ENCODE measurements around the gene DOK4.

The DOK4 gene

DNA sequence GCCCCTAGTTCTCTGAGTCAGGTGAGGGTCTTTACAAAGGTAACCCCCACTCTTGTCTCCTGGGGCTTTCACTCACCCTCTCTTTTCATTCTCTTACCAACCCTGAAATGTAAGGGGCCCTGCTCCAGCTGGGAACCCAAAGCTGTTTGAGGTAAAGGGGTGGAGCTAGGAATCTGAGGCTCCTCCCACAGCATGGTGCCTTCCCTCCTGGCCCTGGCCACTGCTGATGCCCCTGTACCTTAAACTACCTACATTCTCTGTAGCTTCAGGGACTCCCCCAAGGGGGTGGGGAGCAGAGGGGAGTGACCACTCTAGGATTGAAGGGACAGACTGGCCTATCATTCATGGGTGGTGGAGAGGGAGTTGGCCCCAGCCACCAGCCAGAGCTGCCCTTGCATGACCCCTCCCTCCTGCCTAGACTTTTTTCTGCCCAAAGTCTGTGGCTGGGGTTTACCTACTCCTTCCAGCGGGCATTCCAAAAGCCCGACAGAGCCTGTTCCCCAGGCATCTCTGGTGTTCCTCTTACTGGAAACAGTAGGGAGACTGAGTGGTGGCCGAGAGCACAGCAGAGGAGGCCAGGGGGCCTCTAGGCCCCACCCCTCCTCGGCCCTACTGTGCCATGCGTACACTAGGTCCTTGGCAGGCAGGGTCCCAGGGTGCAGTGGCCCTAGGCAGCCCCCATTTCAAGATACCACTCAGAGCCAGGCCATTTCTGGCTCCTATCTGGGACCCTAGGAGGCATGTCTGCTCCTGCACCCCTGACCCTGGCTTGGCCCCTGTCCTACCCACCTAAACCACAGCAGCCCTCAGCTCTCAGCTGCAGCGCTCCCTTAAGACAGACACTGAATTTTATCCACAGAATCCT is 9.5 kb downstream of the DOK4 start:
- no peak for DNase-seq (ENCODE audit: low spot score)

- DNase-seq (ENCODE audit: low spot score), result peak; percentile 71
Observed at GRCh38 chr16:57475711-57476339, 10.5 kb downstream of the DOK4 start.

DNA sequence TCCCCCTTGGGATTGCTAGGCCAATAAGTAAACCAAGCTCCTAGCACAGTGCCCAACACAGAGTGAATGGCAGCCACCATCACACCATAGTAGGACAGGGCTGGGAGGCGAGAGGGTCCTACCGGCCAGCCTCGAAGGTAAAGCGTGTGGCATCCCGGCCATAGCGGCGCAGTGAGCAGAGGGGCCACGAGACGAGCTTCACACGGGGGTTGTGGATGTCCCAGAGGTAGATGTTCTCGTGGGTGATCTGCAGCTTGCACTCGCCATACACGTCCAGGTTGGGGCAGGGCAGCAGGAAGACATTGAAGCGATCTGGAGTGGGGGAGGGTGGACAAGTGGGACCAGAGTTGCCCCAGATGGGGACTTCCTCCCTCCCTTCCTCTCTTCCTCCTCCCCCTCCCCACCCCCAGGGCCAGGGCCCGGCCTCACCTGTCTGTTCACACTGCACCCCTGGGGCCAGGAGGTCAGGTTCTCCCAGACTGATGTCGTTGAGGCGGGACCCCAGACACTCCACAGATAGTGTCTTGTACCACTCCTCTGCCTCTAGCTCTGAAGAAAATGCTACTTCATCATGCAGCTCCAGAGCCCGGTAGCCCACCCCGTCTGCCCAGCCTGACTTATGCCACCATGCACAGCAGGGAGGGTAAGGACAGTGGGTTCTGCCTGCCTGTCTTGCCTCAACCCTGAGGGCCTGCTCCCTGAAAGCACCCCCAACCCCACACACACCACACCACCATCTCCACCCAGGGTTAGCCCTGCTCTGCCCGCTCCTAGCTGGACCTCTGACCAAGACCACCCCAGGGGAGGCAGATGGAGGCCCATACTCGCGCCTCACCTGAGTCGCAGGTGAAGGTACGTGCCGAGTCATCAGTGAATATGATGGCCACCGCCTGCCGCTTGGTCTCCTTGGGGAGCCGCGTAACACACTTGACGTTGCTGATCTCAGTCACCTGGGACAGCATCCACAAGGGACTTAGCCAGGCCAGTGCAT is 11.3 kb downstream of the DOK4 start:
- no peak for DNase-seq (ENCODE audit: low spot score)

- DNase-seq (ENCODE audit: low spot score), result no peak
Observed at GRCh38 chr16:57473906-57474305, 12.4 kb downstream of the DOK4 start.

DNA sequence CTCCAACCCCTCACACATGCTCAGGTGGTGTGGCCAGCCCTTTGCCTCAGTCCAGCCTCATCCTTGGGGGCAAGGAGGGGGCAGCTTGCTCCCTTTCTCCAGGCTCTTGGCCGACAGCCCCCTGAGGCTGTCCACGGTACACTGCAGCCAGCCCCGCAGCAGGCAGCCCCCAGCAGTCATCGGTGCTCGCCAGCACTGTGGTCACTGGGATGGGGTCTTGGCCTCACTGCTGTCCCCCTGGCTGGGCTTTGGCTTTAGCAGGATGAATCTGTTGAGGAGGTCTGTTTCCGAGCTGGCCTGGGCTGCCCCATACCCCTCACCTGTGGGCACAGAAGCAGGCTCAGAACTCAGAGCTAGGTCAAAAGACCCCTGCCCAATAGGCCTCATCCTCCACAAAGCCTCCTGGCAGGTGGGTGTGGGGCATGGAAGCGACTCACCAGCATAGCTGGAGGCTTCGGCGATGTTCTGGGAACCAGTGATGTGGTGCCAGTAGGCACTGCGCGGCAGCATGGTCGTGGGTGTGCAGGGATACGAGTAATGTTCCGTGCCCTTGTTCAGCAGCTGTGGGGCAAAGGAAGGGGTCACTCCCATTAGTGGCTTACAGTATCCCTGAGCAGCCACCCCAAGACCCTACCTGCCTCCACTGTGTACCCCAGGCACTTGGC is 13.0 kb downstream of the DOK4 start:
- DNase-seq (ENCODE audit: low spot score), result no peak

- DNase-seq (ENCODE audit: low spot score), result no peak
Observed at GRCh38 chr16:57472665-57473060, 13.6 kb downstream of the DOK4 start.

DNA sequence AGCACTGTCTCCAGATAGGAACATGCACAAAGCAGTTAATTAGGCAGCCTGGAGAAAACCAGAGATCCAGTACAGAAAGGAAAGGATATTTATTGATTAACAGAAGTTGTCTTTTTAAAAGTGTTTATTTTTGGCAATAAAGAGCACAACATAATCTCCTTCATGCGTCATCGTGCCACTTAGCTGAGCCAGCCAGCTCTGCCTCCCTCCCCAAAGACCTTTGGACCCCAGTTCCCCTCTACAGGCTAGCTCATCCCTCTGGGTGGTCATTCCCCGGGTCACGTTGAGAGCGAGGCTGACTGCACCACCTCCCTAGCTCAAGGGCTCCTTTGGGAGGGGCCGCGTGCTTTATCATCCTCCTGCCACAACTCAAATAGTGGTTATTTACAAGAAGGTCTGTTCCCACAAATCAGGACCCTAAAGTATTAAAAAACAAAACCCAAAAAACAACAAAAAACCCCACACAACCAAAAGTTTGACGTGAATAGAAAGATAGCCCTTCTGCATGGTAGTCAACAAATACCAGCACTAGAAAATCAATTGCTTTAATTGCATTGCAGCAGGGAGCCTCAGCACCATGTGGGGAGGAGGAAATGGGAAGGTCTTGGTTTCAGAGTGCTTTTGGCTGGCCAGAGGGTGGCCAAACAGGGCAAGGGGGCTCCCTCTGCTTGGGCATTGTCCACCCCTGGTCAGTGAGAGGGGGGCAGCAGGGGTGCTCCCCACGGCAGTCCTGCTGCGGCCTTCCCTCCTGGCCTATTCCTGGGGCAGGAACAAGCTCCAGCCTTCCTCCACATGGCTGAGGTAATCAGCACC is 14.2 kb downstream of the DOK4 start:
- no peak for DNase-seq (ENCODE audit: low spot score)

DNA sequence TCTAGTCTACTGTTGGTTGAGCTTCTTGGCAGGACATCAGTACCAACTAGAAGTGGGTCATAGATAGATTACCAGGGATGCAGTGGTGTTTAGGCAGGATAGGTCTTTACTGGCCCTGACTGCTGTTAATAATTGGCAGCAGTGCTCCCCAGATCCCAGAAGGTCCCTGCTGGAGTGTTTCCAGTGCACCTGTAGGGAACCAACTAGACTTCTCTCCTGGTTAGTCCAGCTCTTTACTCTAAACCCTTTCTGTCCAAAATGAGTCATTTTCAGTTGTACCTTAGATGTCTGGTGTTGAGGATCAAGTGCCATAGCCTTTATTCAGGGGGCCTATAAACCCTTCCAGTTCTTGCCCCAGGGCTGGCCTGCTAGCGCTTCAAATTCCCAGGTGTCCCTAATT is 15.1 kb downstream of the DOK4 start:
- DNase-seq (ENCODE audit: low spot score), result no peak

DNA sequence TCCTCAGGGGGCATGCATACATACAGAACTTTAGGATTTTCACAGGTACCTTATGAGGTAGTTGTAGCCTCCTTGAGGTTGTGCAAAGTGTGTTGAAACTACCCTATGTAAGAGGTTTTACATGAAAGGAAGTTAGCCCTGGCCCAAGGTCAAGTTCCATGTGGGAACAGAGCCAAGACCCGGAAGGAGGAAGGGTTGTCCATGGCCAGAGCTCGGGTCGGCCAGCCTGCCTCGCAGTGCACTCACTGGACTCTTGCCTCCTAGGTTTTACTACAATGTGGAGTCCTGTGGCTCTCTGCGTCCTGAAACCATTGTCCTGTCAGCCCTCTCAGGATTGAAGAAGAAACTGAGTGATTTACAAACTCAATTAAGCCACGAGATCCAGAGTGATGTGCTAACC is 15.6 kb downstream of the DOK4 start:
- no peak for DNase-seq (ENCODE audit: low spot score)

DNA sequence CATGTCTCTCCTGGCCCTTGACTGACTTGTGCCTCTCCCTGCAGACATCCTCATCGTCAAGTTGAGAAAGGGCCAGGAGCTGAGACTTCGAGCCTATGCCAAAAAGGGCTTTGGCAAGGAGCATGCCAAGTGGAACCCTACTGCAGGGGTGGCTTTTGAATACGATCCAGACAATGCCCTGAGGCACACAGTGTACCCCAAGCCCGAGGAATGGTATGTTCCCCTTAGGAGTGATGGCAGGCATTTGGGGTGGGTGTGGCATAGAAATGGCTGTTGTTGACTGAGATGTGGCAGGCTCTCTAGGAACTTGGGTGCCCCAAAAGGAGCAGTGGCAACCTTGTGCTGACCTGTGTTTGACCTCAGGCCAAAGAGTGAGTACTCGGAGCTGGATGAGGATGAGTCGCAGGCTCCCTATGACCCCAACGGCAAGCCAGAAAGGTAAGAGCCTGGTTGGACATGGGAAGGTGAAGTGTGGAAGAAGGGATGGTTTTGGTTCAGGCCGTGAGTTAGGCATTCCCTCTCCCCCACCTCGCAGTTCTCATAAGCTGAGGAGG is 16.3 kb downstream of the DOK4 start:
- DNase-seq (ENCODE audit: low spot score), result no peak

GRCh38 chr16:57469046-57469445 is 17.2 kb downstream of the DOK4 start:
- DNase-seq (ENCODE audit: low spot score), result no peak

DNA sequence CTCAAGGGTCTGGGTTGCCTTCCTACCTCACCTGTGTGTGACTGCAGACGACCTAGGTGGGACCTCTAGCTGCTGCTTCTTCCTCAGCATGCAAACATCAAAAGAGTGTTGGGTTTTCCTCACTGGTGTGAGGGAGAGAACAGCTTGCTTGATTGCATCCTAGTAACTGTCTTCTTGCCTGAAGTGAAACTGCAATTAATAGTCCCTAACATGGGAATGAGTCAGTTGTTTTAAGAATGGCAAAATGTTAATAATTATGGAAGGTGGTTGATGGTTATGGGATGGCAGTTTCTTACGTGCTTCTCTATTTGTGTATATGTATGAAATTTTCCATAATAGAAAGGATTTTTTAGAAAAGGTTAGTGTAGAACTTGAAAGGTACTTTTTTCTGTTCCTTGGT is 17.9 kb downstream of the DOK4 start:
- DNase-seq (ENCODE audit: low spot score), result no peak

GRCh38 chr16:57464523-57464922 is 21.8 kb downstream of the DOK4 start:
- no peak for DNase-seq (ENCODE audit: low spot score)

DNA sequence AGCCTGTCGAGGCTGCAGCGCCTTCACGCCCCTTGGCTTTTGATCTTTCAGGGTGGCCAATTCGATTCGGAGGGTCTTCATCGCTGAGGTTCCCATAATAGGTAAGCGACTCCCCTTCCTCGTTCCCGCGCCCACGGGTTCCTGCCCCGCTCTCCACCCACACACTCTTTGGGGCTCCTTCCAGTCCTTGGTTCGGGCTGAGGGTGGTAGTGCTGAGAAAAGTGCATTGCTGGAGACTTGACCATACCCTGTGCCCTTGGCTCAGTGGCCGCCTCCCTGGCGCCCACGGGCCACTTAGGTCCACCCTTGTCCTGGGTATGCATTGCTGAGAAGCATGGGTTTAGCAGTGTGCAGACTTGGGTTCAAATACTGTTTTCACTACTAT is 23.3 kb downstream of the DOK4 start:
- DNase-seq (ENCODE audit: low spot score), result no peak

GRCh38 chr16:57462209-57462977 is 23.9 kb downstream of the DOK4 start, which contains the start of gene POLR2C:
POLR2C (plus strand) TSS chr16:57462679; CDS start chr16:57462725, 46 bp downstream.
- DNase-seq (ENCODE audit: low spot score), result peak; percentile 87

DNA sequence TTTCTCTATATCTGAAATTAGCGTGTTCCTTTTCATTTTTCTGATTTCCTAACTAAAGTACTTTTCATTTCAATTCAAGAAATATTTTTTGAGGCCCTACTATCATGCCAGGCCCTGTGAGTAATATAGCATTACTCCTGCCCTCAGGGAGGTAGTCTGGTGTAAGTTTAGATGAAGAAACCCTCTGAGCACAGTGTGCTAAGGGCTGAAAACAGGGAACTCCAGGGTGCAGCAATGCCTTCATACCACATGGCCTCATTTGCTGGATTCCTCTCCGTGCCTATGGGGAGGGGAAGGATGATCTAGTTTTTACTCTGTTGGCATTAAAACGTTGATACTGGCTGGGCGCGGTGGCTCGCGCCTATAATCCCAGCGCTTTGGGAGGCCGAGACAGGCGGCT is 34.3 kb downstream of the DOK4 start:
- DNase-seq (ENCODE audit: low spot score), result no peak

DNA sequence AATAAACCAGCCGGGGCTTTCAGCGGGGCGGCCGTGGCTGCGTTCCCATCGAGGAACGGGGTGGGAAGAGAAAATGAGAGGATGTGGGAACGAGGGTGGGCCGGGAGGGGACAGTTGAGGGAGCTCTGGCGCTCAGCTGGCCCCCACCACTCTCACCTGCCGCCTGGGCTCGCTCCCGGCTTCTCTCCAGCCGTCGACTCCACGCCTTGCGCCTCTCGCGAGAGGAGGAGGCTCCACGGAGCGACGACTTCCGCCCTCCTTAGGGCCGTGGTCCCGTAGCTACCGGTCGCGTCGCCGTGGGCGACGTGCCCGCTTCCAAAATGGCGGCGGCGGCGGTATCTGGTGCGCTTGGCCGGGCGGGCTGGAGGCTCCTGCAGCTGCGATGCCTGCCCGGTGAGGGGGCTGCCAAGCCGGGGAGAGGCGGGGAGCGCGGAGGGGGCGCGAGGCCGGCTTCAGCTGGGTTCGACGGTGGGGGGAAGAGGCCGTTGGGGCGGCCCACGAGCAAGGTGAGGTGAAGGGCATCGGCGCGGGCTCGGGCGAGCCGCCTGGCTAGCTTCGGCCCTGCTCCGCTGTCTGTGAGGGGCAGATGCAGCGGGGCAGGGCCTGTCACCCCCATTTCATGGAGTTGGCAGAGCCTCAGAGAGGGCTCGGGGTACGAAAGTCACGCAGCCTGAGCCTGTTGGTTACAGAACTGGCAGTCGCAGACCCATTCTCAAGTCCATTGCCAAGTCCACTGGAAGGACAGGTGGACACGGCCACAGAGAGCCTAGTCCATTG is 38.9 kb downstream of the DOK4 start, which contains the start of the genes CIAPIN1 and COQ9:
CIAPIN1 (minus strand) TSS at position 200 of the 777 bp plus-strand sequence. CDS start 6,457 bp downstream, outside the sequence.
COQ9 (plus strand) TSS at position 294 of the 777 bp plus-strand sequence; CDS start at position 321, 27 bp downstream.
- DNase-seq (ENCODE audit: low spot score), result peak; percentile 93

GRCh38 chr16:57446531-57447185 is 39.6 kb downstream of the DOK4 start:
- DNase-seq (ENCODE audit: low spot score), result peak; percentile 63

All from hepatic stellate cell (primary cell).